ENCODE data around the gene POLR3K.
A peak's percentile ranks its signal among the peaks of the same experiment; 100 is the strongest.

The POLR3K gene

DNA sequence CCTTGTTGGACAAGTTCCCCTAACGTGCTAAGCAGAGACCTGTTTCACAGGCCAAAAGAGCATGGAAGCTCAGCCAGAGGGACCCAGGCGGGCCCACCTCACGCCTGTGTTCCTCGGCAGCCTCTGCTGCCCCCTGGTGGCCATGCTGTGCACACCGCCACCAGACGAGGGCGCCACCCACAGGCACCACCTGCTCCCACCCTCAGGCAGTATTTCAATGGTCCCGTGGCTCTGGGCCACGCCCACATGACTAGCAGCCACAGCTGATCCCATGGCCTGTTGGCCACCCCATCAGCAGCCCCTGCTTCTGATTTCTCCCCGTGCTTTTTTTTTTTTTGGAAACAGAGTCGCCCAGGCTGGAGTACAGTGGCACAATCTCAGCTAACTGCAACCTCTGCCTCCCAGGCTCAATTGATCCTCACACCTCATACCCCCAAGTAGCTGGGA is 43.5 kb upstream of the POLR3K start:
- Histone ChIP-seq H3K4me1 (ENCODE audit: control insufficient read depth, low read depth, low read length) (peaks cover 1% of the 10 kb centered on the region), H3K4me2 (ENCODE audit: low read length) (no peak overlapping the region), H4K8ac (ENCODE audit: low read depth, low read length) (no peak overlapping the region), H3K4me3 (ENCODE audit: low read length) (no peak overlapping the region), H3K36me3 (ENCODE audit: control insufficient read depth, insufficient read depth, low read length) (no peaks in the 10 kb centered on the region), H3K27ac (ENCODE audit: low read depth, low read length) (no peak overlapping the region), H2BK15ac (replicated peaks; ENCODE audit: low read depth) (no peak overlapping the region), H2AK5ac (ENCODE audit: low read length) (no peak overlapping the region), H2BK120ac (ENCODE audit: low read depth, low read length) (no peak overlapping the region), H3K4ac (ENCODE audit: low read depth, low read length) (no peak overlapping the region), H3K79me1 (ENCODE audit: low read length) (no peaks in the 10 kb centered on the region), H3K27me3 (ENCODE audit: insufficient read depth, low read length, poor library complexity) (no peaks in the 10 kb centered on the region), H3K9ac (ENCODE audit: low read length) (no peak overlapping the region), H3K79me2 (ENCODE audit: control insufficient read depth, insufficient read depth, low read length) (no peaks in the 10 kb centered on the region), H2BK5ac (ENCODE audit: low read length) (no peak overlapping the region), H3K56ac (ENCODE audit: low read length) (no peak overlapping the region), H4K5ac (ENCODE audit: low read length) (no peak overlapping the region), H3K23ac (ENCODE audit: low read length) (no peak overlapping the region), H3K18ac (ENCODE audit: low read length) (no peak overlapping the region)
- WGBS (ENCODE audit: extremely low coverage, insufficient coverage, low lambda C conversion rate), result no CpG with 5 or more reads among the region's 11 CpGs
- DNase-seq, result peak; percentile 93

DNA sequence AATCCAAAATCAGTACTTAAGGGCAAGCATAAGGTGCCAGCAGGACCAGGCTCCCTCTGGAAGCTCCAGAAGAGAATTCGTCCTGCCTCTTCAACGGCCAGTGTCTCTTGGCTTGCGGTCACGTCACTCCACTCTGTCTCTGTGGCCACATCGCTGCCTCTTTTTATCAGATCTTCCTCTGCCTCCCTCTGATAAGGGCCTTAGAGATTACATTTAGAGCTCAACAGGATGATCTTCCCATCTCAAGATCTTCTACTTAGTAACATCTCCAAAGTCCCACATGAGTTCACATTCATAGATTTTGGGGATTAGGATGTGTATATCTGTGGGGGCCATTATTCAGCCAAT is 41.5 kb upstream of the POLR3K start:
- Histone ChIP-seq H3K4me1 (ENCODE audit: control insufficient read depth, low read depth, low read length) (peaks cover 1% of the 10 kb centered on the region), H4K8ac (ENCODE audit: low read depth, low read length) (no peak overlapping the region), H3K23ac (ENCODE audit: low read length) (no peak overlapping the region), H2BK15ac (replicated peaks; ENCODE audit: low read depth) (no peak overlapping the region), H3K79me2 (ENCODE audit: control insufficient read depth, insufficient read depth, low read length) (no peaks in the 10 kb centered on the region), H3K27ac (ENCODE audit: low read depth, low read length) (no peak overlapping the region), H4K5ac (ENCODE audit: low read length) (no peak overlapping the region), H3K4me3 (ENCODE audit: low read length) (no peak overlapping the region), H2BK120ac (ENCODE audit: low read depth, low read length) (no peak overlapping the region), H3K79me1 (ENCODE audit: low read length) (no peaks in the 10 kb centered on the region), H2BK5ac (ENCODE audit: low read length) (no peak overlapping the region), H3K27me3 (ENCODE audit: insufficient read depth, low read length, poor library complexity) (no peaks in the 10 kb centered on the region), H2AK5ac (ENCODE audit: low read length) (no peak overlapping the region), H3K56ac (ENCODE audit: low read length) (no peak overlapping the region), H3K18ac (ENCODE audit: low read length) (no peak overlapping the region), H3K4me2 (ENCODE audit: low read length) (no peak overlapping the region), H3K36me3 (ENCODE audit: control insufficient read depth, insufficient read depth, low read length) (no peaks in the 10 kb centered on the region), H3K9ac (ENCODE audit: low read length) (no peak overlapping the region), H3K4ac (ENCODE audit: low read depth, low read length) (no peak overlapping the region)
- no CpG with 5 or more reads among the region's 5 CpGs for WGBS (ENCODE audit: extremely low coverage, insufficient coverage, low lambda C conversion rate)
- DNase-seq, result no peak

DNA sequence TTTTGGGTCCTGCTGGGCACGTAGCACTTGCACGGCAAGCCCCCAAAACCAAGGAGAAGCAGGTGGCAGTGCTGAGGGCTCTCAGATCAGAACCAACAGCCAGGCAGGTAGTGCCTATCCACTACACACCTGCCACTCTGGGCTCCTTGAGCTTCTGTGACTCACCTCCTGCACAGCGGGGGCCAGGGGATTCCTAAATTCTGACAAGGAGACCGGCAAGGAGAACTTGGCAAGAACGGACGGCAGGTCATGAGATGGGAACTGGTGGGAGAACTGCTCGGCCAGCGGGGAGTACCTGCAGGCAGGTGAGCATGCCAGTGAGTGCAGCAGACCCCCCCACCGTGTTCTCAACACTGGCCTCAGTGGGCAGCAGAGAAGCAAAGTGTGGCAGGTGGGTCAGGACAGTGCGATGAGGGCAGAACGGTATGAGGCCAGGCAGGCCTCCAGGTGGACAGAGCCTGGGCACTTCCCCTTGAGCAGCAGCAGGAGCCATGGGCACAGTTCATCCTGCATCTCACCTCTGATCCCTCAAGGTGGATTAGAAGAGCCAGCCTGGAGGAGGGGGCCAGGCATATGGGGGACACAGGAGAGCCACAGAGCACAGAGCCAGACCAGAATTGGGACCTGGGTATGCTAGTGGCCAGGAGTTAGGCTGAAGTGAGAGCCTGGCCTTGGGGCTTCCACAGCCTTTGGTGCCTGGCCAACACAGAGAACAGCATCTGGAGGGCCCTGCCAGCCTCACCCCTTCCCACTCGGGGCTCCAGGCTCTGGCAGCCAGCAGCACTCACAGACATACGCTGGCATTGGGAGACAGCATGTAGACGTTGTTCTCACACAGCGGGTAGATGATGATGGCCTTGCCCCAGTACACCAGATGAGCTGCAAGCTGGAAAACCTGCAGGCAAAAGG is 39.3 kb upstream of the POLR3K start:
- Histone ChIP-seq H4K5ac (ENCODE audit: low read length) (no peak overlapping the region), H3K23ac (ENCODE audit: low read length) (no peak overlapping the region), H3K27ac (ENCODE audit: low read depth, low read length) (no peak overlapping the region), H3K56ac (ENCODE audit: low read length) (no peak overlapping the region), H3K4ac (ENCODE audit: low read depth, low read length) (no peak overlapping the region), H2BK15ac (replicated peaks; ENCODE audit: low read depth) (no peak overlapping the region), H3K4me3 (ENCODE audit: low read length) (no peak overlapping the region), H2BK5ac (ENCODE audit: low read length) (no peak overlapping the region), H3K27me3 (ENCODE audit: insufficient read depth, low read length, poor library complexity) (no peaks in the 10 kb centered on the region), H3K4me2 (ENCODE audit: low read length) (no peak overlapping the region), H2BK120ac (ENCODE audit: low read depth, low read length) (no peak overlapping the region), H3K79me2 (ENCODE audit: control insufficient read depth, insufficient read depth, low read length) (no peaks in the 10 kb centered on the region), H2AK5ac (ENCODE audit: low read length) (no peak overlapping the region), H3K9ac (ENCODE audit: low read length) (no peak overlapping the region), H3K36me3 (ENCODE audit: control insufficient read depth, insufficient read depth, low read length) (no peaks in the 10 kb centered on the region), H4K8ac (ENCODE audit: low read depth, low read length) (no peak overlapping the region), H3K18ac (ENCODE audit: low read length) (no peak overlapping the region), H3K79me1 (ENCODE audit: low read length) (no peaks in the 10 kb centered on the region), H3K4me1 (ENCODE audit: control insufficient read depth, low read depth, low read length) (peaks cover 1% of the 10 kb centered on the region)
- no CpG with 5 or more reads among the region's 15 CpGs for WGBS (ENCODE audit: extremely low coverage, insufficient coverage, low lambda C conversion rate)
- no peak for DNase-seq

DNA sequence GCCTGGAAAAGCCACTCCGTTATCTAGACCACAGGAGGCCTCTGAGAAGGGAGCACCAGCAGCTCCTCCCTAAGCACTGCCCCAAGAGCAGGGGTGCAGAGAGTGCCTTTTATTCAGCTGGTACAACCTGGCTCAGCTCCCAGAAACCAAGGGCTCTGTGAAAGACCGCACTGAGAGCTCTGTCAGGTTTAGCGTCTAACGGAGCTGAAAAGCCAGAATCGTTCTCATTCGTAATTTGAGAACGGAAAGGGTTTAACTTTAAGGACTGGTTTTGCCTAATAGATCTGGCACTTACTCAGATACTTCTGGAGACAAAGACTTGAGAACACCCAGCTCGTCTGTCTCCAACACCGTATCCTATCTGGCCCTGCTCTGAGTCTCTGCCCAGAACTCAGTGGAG is 38.1 kb upstream of the POLR3K start:
- Histone ChIP-seq H3K79me2 (ENCODE audit: control insufficient read depth, insufficient read depth, low read length) (no peaks in the 10 kb centered on the region), H2BK15ac (replicated peaks; ENCODE audit: low read depth) (no peak overlapping the region), H3K4ac (ENCODE audit: low read depth, low read length) (no peak overlapping the region), H4K5ac (ENCODE audit: low read length) (no peak overlapping the region), H3K18ac (ENCODE audit: low read length) (no peak overlapping the region), H3K27me3 (ENCODE audit: insufficient read depth, low read length, poor library complexity) (no peaks in the 10 kb centered on the region), H3K27ac (ENCODE audit: low read depth, low read length) (no peak overlapping the region), H3K9ac (ENCODE audit: low read length) (no peak overlapping the region), H3K4me2 (ENCODE audit: low read length) (no peak overlapping the region), H2BK120ac (ENCODE audit: low read depth, low read length) (no peak overlapping the region), H2BK5ac (ENCODE audit: low read length) (no peak overlapping the region), H3K79me1 (ENCODE audit: low read length) (no peaks in the 10 kb centered on the region), H3K4me3 (ENCODE audit: low read length) (no peak overlapping the region), H3K23ac (ENCODE audit: low read length) (no peak overlapping the region), H3K4me1 (ENCODE audit: control insufficient read depth, low read depth, low read length) (peaks cover 1% of the 10 kb centered on the region), H2AK5ac (ENCODE audit: low read length) (no peak overlapping the region), H4K8ac (ENCODE audit: low read depth, low read length) (no peak overlapping the region), H3K36me3 (ENCODE audit: control insufficient read depth, insufficient read depth, low read length) (peaks cover 3% of the 10 kb centered on the region), H3K56ac (ENCODE audit: low read length) (no peak overlapping the region)
- no CpG with 5 or more reads among the region's 9 CpGs for WGBS (ENCODE audit: extremely low coverage, insufficient coverage, low lambda C conversion rate)
- no peak for DNase-seq

DNA sequence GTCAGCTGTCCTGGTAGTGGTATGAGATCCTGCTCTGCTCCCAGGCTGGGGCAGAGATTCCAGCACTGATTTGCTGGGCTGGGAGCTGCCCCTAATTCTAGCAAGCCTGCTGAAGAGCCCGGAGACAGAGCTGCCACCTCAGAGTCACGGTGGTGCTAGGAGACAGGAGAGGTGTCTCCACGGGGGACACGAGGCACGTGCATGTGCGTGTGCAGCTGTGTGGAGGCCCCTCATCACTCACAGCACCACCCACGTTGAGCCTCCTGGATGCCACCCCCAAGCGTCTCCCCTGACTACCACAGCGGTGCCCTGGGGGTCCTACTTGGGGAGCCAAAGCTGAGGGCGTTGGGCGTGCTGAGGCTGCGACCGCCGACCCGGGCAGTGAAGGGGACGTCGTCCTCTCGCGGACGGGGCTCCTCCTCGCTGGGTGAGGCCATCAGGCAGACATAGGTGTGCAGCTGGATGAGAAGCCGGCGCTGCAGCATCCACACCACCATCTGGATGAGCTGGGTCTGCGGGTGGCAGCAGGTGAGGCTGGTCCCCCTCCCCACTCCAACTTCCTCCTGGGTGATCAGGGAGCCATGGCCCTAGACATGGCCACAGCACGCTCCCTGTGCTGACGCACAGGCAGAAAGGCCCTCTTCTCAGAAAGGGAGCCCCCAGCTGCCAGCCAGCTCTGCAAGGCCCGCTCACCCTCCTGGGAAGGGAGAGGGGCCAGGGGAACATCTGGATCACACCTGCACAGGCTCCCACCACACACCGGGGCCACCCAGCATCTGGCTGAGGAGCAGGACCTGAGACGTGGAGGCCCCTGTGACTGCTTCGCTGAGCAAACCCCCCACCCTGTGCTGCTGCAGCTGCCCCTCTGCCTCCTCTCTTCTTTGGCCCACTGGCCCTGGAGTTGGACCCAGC is 36.2 kb upstream of the POLR3K start:
- H2BK5ac ChIP-seq (ENCODE audit: low read length), result no peak overlapping the region
- no peaks in the 10 kb centered on the region for H3K27me3 ChIP-seq (ENCODE audit: insufficient read depth, low read length, poor library complexity)
- no peaks in the 10 kb centered on the region for H3K79me1 ChIP-seq (ENCODE audit: low read length)
- H3K4me2 ChIP-seq (ENCODE audit: low read length), result no peak overlapping the region
- no peak overlapping the region for H3K56ac ChIP-seq (ENCODE audit: low read length)
- no peaks in the 10 kb centered on the region for H3K79me2 ChIP-seq (ENCODE audit: control insufficient read depth, insufficient read depth, low read length)
- no peak overlapping the region for H3K4ac ChIP-seq (ENCODE audit: low read depth, low read length)
- H3K27ac ChIP-seq (ENCODE audit: low read depth, low read length), result no peak overlapping the region
- DNase-seq, result no peak
- H3K36me3 ChIP-seq (ENCODE audit: control insufficient read depth, insufficient read depth, low read length), result peaks cover 3% of the 10 kb centered on the region
- H3K18ac ChIP-seq (ENCODE audit: low read length), result no peak overlapping the region
- H2BK120ac ChIP-seq (ENCODE audit: low read depth, low read length), result no peak overlapping the region
- H4K5ac ChIP-seq (ENCODE audit: low read length), result no peak overlapping the region
- H3K4me3 ChIP-seq (ENCODE audit: low read length), result no peak overlapping the region
- no peak overlapping the region for H4K8ac ChIP-seq (ENCODE audit: low read depth, low read length)
- no peak overlapping the region for H3K9ac ChIP-seq (ENCODE audit: low read length)
- H2BK15ac ChIP-seq (replicated peaks; ENCODE audit: low read depth), result no peak overlapping the region
- no CpG with 5 or more reads among the region's 30 CpGs for WGBS (ENCODE audit: extremely low coverage, insufficient coverage, low lambda C conversion rate)
- H3K4me1 ChIP-seq (ENCODE audit: control insufficient read depth, low read depth, low read length), result no peaks in the 10 kb centered on the region
- H3K23ac ChIP-seq (ENCODE audit: low read length), result no peak overlapping the region
- no peak overlapping the region for H2AK5ac ChIP-seq (ENCODE audit: low read length)
